Duodenal mucosa (tissue), 2 donors: ENCODE measurements around the gene NEURL1.

Experiments used
- H3K27ac ChIP-seq: one replicate; pipeline ENCODE4 v1.7.0; 2013; ENCODE audit warnings: low read depth, low read length
- H3K27me3 ChIP-seq, 2 donors: one replicate each; pipeline ENCODE4 v1.7.0; 2013; ENCODE audit warnings: low read length in 2 of 2, control low read depth in 1 of 2; ENCODE audit not compliant: insufficient read depth in 2 of 2, control insufficient read depth in 1 of 2
- H3K36me3 ChIP-seq, 2 donors: one replicate each; pipeline ENCODE4 v1.7.0; 2013; ENCODE audit warnings: low read length in 2 of 2, control low read depth in 1 of 2; ENCODE audit not compliant: insufficient read depth in 2 of 2, control insufficient read depth in 1 of 2
- H3K4me1 ChIP-seq, 2 donors: one replicate each; pipeline ENCODE4 v1.7.0; 2013; ENCODE audit warnings: low read length in 2 of 2, control low read depth in 1 of 2; ENCODE audit not compliant: insufficient read depth in 2 of 2, control insufficient read depth in 1 of 2
- H3K4me3 ChIP-seq, 2 donors: one replicate each; pipeline ENCODE4 v1.7.0; 2013; ENCODE audit warnings: low read length in 2 of 2, low read depth in 1 of 2
- H3K9ac ChIP-seq, 2 donors: one replicate each; pipeline ENCODE4 v1.7.0; 2013; ENCODE audit warnings: low read length in 2 of 2, low read depth in 1 of 2
- H3K9me3 ChIP-seq, 2 donors: one replicate each; pipeline ENCODE4 v1.7.0; 2013; ENCODE audit warnings: low read length in 2 of 2, control low read depth in 1 of 2; ENCODE audit not compliant: control insufficient read depth in 1 of 2

The NEURL1 gene

GRCh38 chr10:103504181-103504783 lies 10.8 kb downstream of the NEURL1 start:
- no peaks in the 10 kb centered on the region for H3K9me3 ChIP-seq
- no peaks in the 10 kb centered on the region for H3K36me3 ChIP-seq
- no peak overlapping the region for H3K9ac ChIP-seq
- H3K4me3 ChIP-seq, result no peak overlapping the region
- peaks cover 32 to 43% of the 10 kb centered on the region in 2 donors for H3K4me1 ChIP-seq
- H3K27me3 ChIP-seq, result no peaks in the 10 kb centered on the region
- H3K27ac ChIP-seq, result no peak overlapping the region

- Histone ChIP-seq H3K27ac (no peak overlapping the region), H3K4me1 (peaks cover 17 to 36% of the 10 kb centered on the region in 2 donors)
These were observed 12.6 kb downstream of the NEURL1 start for GRCh38 chr10:103506061-103506460.

GRCh38 chr10:103507235-103508191 lies 14.0 kb downstream of the NEURL1 start:
- H3K36me3 ChIP-seq, result no peaks in the 10 kb centered on the region
- no peaks in the 10 kb centered on the region for H3K9me3 ChIP-seq
- H3K9ac ChIP-seq, result no peak overlapping the region
- no peak overlapping the region for H3K4me3 ChIP-seq
- no peak overlapping the region for H3K27ac ChIP-seq
- peaks cover 29 to 50% of the 10 kb centered on the region in 2 donors for H3K4me1 ChIP-seq
- no peaks in the 10 kb centered on the region for H3K27me3 ChIP-seq

More at GRCh38 chr10:103506061-103506460, 12.6 kb downstream of the NEURL1 start:
- Histone ChIP-seq H3K4me3 (no peak overlapping the region), H3K36me3 (no peaks in the 10 kb centered on the region), H3K9me3 (no peaks in the 10 kb centered on the region), H3K27me3 (no peaks in the 10 kb centered on the region), H3K9ac (no peak overlapping the region)

- peaks cover 41 to 63% of the 10 kb centered on the region in 2 donors for H3K4me1 ChIP-seq
- H3K4me3 ChIP-seq, result no peak overlapping the region
- no peak overlapping the region for H3K27ac ChIP-seq
- H3K9ac ChIP-seq, result no peak overlapping the region
- no peaks in the 10 kb centered on the region for H3K36me3 ChIP-seq
- H3K9me3 ChIP-seq, result no peaks in the 10 kb centered on the region
- H3K27me3 ChIP-seq, result no peaks in the 10 kb centered on the region
These were observed 16.7 kb downstream of the NEURL1 start for GRCh38 chr10:103510046-103510685.

- Histone ChIP-seq H3K9ac (no peak overlapping the region), H3K9me3 (no peaks in the 10 kb centered on the region), H3K4me1 (peaks cover 49 to 68% of the 10 kb centered on the region in 2 donors), H3K27ac (no peak overlapping the region), H3K4me3 (no peak overlapping the region), H3K27me3 (no peaks in the 10 kb centered on the region), H3K36me3 (no peaks in the 10 kb centered on the region)
These were observed 17.6 kb downstream of the NEURL1 start for GRCh38 chr10:103510791-103511752.

GRCh38 chr10:103512166-103512565 lies 18.7 kb downstream of the NEURL1 start:
- Histone ChIP-seq H3K36me3 (no peaks in the 10 kb centered on the region), H3K27ac (no peak overlapping the region), H3K27me3 (no peaks in the 10 kb centered on the region), H3K4me3 (no peak overlapping the region), H3K9ac (no peak overlapping the region), H3K4me1 (peaks cover 49 to 65% of the 10 kb centered on the region in 2 donors), H3K9me3 (no peaks in the 10 kb centered on the region)

- Histone ChIP-seq H3K9me3 (no peaks in the 10 kb centered on the region), H3K27ac (no peak overlapping the region), H3K36me3 (no peaks in the 10 kb centered on the region), H3K27me3 (no peaks in the 10 kb centered on the region), H3K4me1 (peaks cover 49 to 58% of the 10 kb centered on the region in 2 donors), H3K4me3 (no peak overlapping the region), H3K9ac (peak overlapping the region in 1 of 2 donors; percentile 39)
These were observed 19.3 kb downstream of the NEURL1 start for GRCh38 chr10:103512591-103513379.

GRCh38 chr10:103513380-103514060 lies 20.0 kb downstream of the NEURL1 start:
- Histone ChIP-seq H3K4me1 (peaks cover 44 to 51% of the 10 kb centered on the region in 2 donors), H3K27me3 (no peaks in the 10 kb centered on the region), H3K9ac (peak overlapping the region in 1 of 2 donors; percentile 39), H3K36me3 (no peaks in the 10 kb centered on the region), H3K9me3 (no peaks in the 10 kb centered on the region), H3K27ac (no peak overlapping the region), H3K4me3 (no peak overlapping the region)
